WTC11 (cell line): ENCODE data around the gene PAM16. TPM values are rescaled to one million over a fixed set of nuclear protein-coding genes. Genes with fewer than 3 reads are reported as not detected.

Experiments
- ATAC-seq: fragments of 200-7000 bp; cut with Tn5 transposase; 2 replicates; pipeline ENCODE4 v1.10.0; 2021; ENCODE audit warnings: mild to moderate bottlenecking, moderate library complexity
- CTCF ChIA-PET: fragments of 300-600 bp; sonication (Branson Sonifier 250); formaldehyde crosslinking; loops from one replicate; lab custom pipeline; 2021; ENCODE audit warnings: antibody characterized with exemption; lab: Charles Lee
- POLR2A ChIA-PET: fragments of 350-600 bp; sonication (Branson Sonifier 250); formaldehyde crosslinking; loops from one replicate; lab custom pipeline; 2021; ENCODE audit warnings: antibody characterized with exemption; lab: Charles Lee
- DNase-seq: peaks from one replicate; pipeline ENCODE4 v3.0.0; 2021; ENCODE audit warnings: low spot score
- H3K27ac Mint-ChIP-seq: 2 replicates; pipeline ENCODE4 v1.8.0; 2021; ENCODE audit warnings: mixed read lengths
- H3K27me3 Mint-ChIP-seq: 2 replicates; pipeline ENCODE4 v1.8.0; 2021; ENCODE audit warnings: low read depth, mild to moderate bottlenecking, moderate library complexity, mixed read lengths
- H3K36me3 Mint-ChIP-seq: 2 replicates; pipeline ENCODE4 v1.8.0; 2021; ENCODE audit warnings: mixed read lengths
- H3K4me1 Mint-ChIP-seq: 2 replicates; pipeline ENCODE4 v1.8.0; 2022; ENCODE audit warnings: mixed read lengths
- H3K4me3 Mint-ChIP-seq: 2 replicates; pipeline ENCODE4 v1.8.0; 2021; ENCODE audit warnings: mild to moderate bottlenecking, moderate library complexity, mixed read lengths
- H3K9me3 Mint-ChIP-seq: 2 replicates; pipeline ENCODE4 v1.8.0; 2021; ENCODE audit warnings: mixed read lengths
- AFF4 ChIP-seq: sonication (generic); formaldehyde crosslinking; IDR thresholded peaks from 2 replicates; pipeline ENCODE4 v1.8.1; 2023; ENCODE audit warnings: mild to moderate bottlenecking, missing genetic modification reagents, borderline replicate concordance
- CBFB ChIP-seq: sonication (generic); formaldehyde crosslinking; IDR thresholded peaks from 2 replicates; pipeline ENCODE4 v1.8.1; 2022; ENCODE audit warnings: mild to moderate bottlenecking, low read depth, missing genetic modification reagents
- CDX4 ChIP-seq: fragments of 250-450 bp; sonication (Bioruptor Pico); IDR thresholded peaks from 2 replicates; pipeline ENCODE4 v1.9.0; 2021; ENCODE audit warnings: moderate library complexity, mild to moderate bottlenecking, inconsistent platforms, borderline replicate concordance
- E2F5 ChIP-seq: sonication (generic); formaldehyde crosslinking; IDR thresholded peaks from 2 replicates; pipeline ENCODE4 v1.8.1; 2022; ENCODE audit warnings: mild to moderate bottlenecking, moderate library complexity, missing genetic modification reagents
- FOXP4 ChIP-seq: sonication (generic); formaldehyde crosslinking; IDR thresholded peaks from 2 replicates; pipeline ENCODE4 v1.8.0; 2022; ENCODE audit warnings: mild to moderate bottlenecking, missing genetic modification reagents
- JAZF1 ChIP-seq: fragments of 250-450 bp; sonication (Bioruptor Pico); IDR thresholded peaks from 2 replicates; pipeline ENCODE4 v1.9.0; 2021; ENCODE audit warnings: moderate library complexity, mild to moderate bottlenecking, inconsistent platforms
- NFE2L1 ChIP-seq: sonication (generic); formaldehyde crosslinking; IDR thresholded peaks from 2 replicates; pipeline ENCODE4 v1.8.1; 2023; ENCODE audit warnings: missing genetic modification reagents
- PREB ChIP-seq: sonication (generic); formaldehyde crosslinking; IDR thresholded peaks from 2 replicates; pipeline ENCODE4 v1.8.1; 2022; ENCODE audit warnings: mild to moderate bottlenecking, missing genetic modification reagents, moderate library complexity, borderline replicate concordance
- USF1 ChIP-seq: sonication (generic); formaldehyde crosslinking; IDR thresholded peaks from 2 replicates; pipeline ENCODE4 v1.8.0; 2022; ENCODE audit warnings: mild to moderate bottlenecking, missing genetic modification reagents
- ZMAT4 ChIP-seq: fragments of 250-450 bp; sonication (Bioruptor Pico); IDR thresholded peaks from 2 replicates; pipeline ENCODE4 v1.9.0; 2021; ENCODE audit warnings: mild to moderate bottlenecking
- ZNF232 ChIP-seq: sonication (generic); formaldehyde crosslinking; IDR thresholded peaks from 2 replicates; pipeline ENCODE4 v1.8.0; 2022; ENCODE audit warnings: mild to moderate bottlenecking, missing genetic modification reagents
- ZNF281 ChIP-seq: sonication (generic); formaldehyde crosslinking; IDR thresholded peaks from 2 replicates; pipeline ENCODE4 v1.8.0; 2023; ENCODE audit warnings: mild to moderate bottlenecking, missing genetic modification reagents
- ZNF317 ChIP-seq: sonication (generic); formaldehyde crosslinking; IDR thresholded peaks from 2 replicates; pipeline ENCODE4 v1.8.1; 2023; ENCODE audit warnings: low read depth, mild to moderate bottlenecking, moderate library complexity, missing genetic modification reagents, borderline replicate concordance
- ZSCAN18 ChIP-seq: fragments of 250-450 bp; sonication (Bioruptor Pico); IDR thresholded peaks from 2 replicates; pipeline ENCODE4 v2.1.2; 2022; ENCODE audit warnings: mild to moderate bottlenecking, moderate library complexity
- total RNA-seq: library from RNA; stranded (reverse); gene quantifications from 3 replicates; pipeline ENCODE4 v1.2.3, GENCODE V29; 2021

The PAM16 gene
- total RNA-seq, 1 experiment from 2014 or later, result 88.9 TPM

- ATAC-seq (no peak), DNase-seq (no peak)
- POLR2A ChIA-PET, result interaction anchor here (0.8 to 1.1 kb wide), 2 partner anchors 8 to 37 kb away, joined by 3 read pairs; no protein-coding TSS in a partner anchor
- Mint-ChIP-seq H3K27ac (no peak overlapping the region), H3K9me3 (no peaks in the 10 kb centered on the region), H3K27me3 (no peaks in the 10 kb centered on the region), H3K36me3 (no peaks in the 10 kb centered on the region), H3K4me1 (no peaks in the 10 kb centered on the region), H3K4me3 (no peak overlapping the region)
- TF ChIP-seq ZSCAN18 (CRISPR knock-in tag) (no peak), AFF4 (CRISPR knock-in tag) (no peak), ZNF232 (no peak), E2F5 (CRISPR knock-in tag) (no peak), FOXP4 (no peak), ZMAT4 (CRISPR knock-in tag) (no peak), NFE2L1 (CRISPR knock-in tag) (no peak), ZNF317 (CRISPR knock-in tag) (no peak)
- CTCF ChIA-PET, result interaction anchor here (0.6 to 2.5 kb wide), 2 partner anchors 12 to 36 kb away, joined by 3 to 14 read pairs; no protein-coding TSS in a partner anchor
Observed at GRCh38 chr16:4366016-4366415, 14.9 kb upstream of the PAM16 start.

GRCh38 chr16:4365615-4366014 lies 14.5 kb upstream of the PAM16 start:
- H3K36me3 Mint-ChIP-seq, result no peaks in the 10 kb centered on the region
- H3K4me1 Mint-ChIP-seq, result no peaks in the 10 kb centered on the region
- H3K27ac Mint-ChIP-seq, result no peak overlapping the region
- H3K27me3 Mint-ChIP-seq, result no peaks in the 10 kb centered on the region
- no peaks in the 10 kb centered on the region for H3K9me3 Mint-ChIP-seq
- DNase-seq, result no peak
- H3K4me3 Mint-ChIP-seq, result no peak overlapping the region
- POLR2A ChIA-PET, result interaction anchor here (0.8 to 1.1 kb wide), 2 partner anchors 8 to 37 kb away, joined by 3 read pairs; no protein-coding TSS in a partner anchor
- no peak for ATAC-seq
- CTCF ChIA-PET, result interaction anchor here (0.6 to 2.5 kb wide), 3 partner anchors 12 to 39 kb away, joined by 3 to 14 read pairs (median 13); no protein-coding TSS in a partner anchor
- no peak for TF ChIP-seq CBFB
- no peak for TF ChIP-seq ZNF281
- no peak for TF ChIP-seq JAZF1 (CRISPR knock-in tag)
- no peak for TF ChIP-seq PREB (CRISPR knock-in tag)
- TF ChIP-seq USF1, result no peak
- no peak for TF ChIP-seq CDX4 (CRISPR knock-in tag)
